ENCODE measurements around the gene KCND3. TPM values are rescaled to one million over a fixed set of nuclear protein-coding genes. Genes with fewer than 3 reads are reported as not detected.

KCND3 gene
- total RNA-seq, 3 donors from 2014 or later: not detected

GRCh38 chr1:111978695-111979094, 10.8 kb downstream of the KCND3 start:
- Mint-ChIP-seq H3K4me3 (no peak overlapping the region), H3K4me1 (ENCODE audit: low read depth) (no peaks in the 10 kb centered on the region), H3K27me3 (ENCODE audit: low read depth) (peaks cover 60% of the 10 kb centered on the region), H3K36me3 (ENCODE audit: insufficient read depth) (no peaks in the 10 kb centered on the region), H3K9me3 (no peaks in the 10 kb centered on the region)
- no peak for ATAC-seq
- DNase-seq: no peak

- Mint-ChIP-seq H3K9me3 (no peaks in the 10 kb centered on the region), H3K27me3 (ENCODE audit: low read depth) (peaks cover 63% of the 10 kb centered on the region), H3K4me3 (no peak overlapping the region), H3K36me3 (ENCODE audit: insufficient read depth) (no peaks in the 10 kb centered on the region), H3K4me1 (ENCODE audit: low read depth) (no peaks in the 10 kb centered on the region)
- DNase-seq: no peak
- ATAC-seq: no peak
These were observed 12.1 kb downstream of the KCND3 start for GRCh38 chr1:111977378-111977777.

GRCh38 chr1:111976842-111977241, 12.6 kb downstream of the KCND3 start:
- Mint-ChIP-seq H3K4me3 (no peak overlapping the region), H3K4me1 (ENCODE audit: low read depth) (no peaks in the 10 kb centered on the region), H3K36me3 (ENCODE audit: insufficient read depth) (no peaks in the 10 kb centered on the region), H3K27me3 (ENCODE audit: low read depth) (peaks cover 64% of the 10 kb centered on the region), H3K9me3 (no peaks in the 10 kb centered on the region)
- ATAC-seq (no peak), DNase-seq (no peak)

DNA sequence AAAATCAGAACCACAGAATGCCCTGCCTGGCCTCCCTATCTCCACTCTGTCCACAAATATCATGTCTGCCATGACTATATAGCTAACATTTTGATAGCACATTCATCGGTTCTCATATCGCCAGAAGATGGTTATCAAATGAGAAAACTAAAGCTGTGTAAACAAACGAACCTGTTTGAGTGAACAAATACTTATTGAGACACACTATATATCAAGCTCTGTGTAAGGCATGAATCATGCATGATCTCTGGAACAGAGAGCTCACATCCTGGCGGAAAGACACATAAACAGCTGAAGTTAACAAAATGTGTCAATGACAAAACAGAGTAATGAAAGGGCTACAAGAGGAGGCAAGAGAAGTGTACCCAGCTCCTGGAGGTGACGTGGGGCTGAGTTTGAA, 13.1 kb downstream of the KCND3 start:
- Mint-ChIP-seq H3K4me3 (no peak overlapping the region), H3K4me1 (ENCODE audit: low read depth) (no peaks in the 10 kb centered on the region), H3K9me3 (no peaks in the 10 kb centered on the region), H3K36me3 (ENCODE audit: insufficient read depth) (no peaks in the 10 kb centered on the region), H3K27me3 (ENCODE audit: low read depth) (peaks cover 62% of the 10 kb centered on the region)
- ATAC-seq: no peak
- no peak for DNase-seq

DNA sequence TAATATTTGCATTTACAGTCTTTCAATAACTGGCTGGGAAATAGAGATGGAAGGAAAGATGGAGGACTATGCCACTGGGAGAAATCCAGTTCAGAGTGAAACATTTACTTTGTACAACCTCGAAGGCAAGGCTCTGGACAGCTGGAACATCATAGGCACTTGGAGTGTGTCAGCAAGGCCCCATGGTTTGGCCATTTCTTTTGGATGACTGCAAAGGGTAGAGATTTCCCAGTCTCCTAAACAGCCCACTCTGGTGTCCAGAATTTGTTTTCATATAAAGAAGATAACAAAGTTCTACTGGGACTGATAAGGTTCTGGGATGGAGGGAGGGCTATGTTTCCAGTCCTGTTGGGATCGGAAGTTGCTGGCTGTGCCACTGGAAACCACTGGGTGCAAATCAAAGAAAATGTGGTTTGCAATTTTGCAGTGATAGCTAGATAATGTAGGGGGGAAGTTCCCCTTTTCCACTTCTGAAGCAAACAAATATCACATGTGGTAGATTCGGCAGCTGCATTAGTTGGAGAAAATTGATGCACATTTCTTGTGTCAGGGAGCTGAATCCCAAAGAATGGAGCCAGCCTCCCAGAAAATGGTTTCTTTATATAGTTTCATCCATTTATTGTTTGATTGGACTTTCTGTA, 16.2 kb downstream of the KCND3 start:
- peaks cover 57% of the 10 kb centered on the region for H3K27me3 Mint-ChIP-seq (ENCODE audit: low read depth)

DNA sequence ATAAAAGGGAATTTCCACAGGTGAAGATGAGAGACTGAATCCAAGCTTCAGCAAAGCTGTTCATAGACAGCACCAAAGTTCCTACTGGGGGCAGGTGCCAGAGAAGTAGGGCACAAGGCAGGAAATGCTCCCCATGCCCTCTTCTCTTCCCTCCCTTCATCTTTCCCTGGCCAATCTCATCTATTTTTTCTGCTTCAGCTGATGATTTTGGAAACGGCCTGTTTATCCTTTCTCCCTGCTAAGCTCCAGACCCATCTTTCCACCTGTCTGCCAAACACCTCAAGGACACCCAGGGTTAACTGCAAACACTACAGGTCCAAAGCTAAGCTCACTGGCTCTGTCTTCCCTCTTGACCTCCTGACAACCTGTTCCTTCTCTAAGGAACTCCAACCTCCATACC, 18.1 kb downstream of the KCND3 start:
- ATAC-seq (no peak), DNase-seq (no peak)
- Mint-ChIP-seq H3K27me3 (ENCODE audit: low read depth) (peaks cover 52% of the 10 kb centered on the region), H3K4me3 (no peak overlapping the region), H3K36me3 (ENCODE audit: insufficient read depth) (no peaks in the 10 kb centered on the region), H3K4me1 (ENCODE audit: low read depth) (no peaks in the 10 kb centered on the region), H3K9me3 (no peaks in the 10 kb centered on the region)

More for the DNA sequence above, 16.2 kb downstream of the KCND3 start:
- Mint-ChIP-seq H3K4me3 (no peak overlapping the region), H3K36me3 (ENCODE audit: insufficient read depth) (no peaks in the 10 kb centered on the region), H3K4me1 (ENCODE audit: low read depth) (no peaks in the 10 kb centered on the region), H3K9me3 (no peaks in the 10 kb centered on the region)
- DNase-seq: no peak
- ATAC-seq: no peak

GRCh38 chr1:111968511-111968910, 21.0 kb downstream of the KCND3 start:
- Mint-ChIP-seq H3K27me3 (ENCODE audit: low read depth) (peaks cover 43% of the 10 kb centered on the region), H3K4me3 (no peak overlapping the region), H3K9me3 (no peaks in the 10 kb centered on the region), H3K4me1 (ENCODE audit: low read depth) (no peaks in the 10 kb centered on the region), H3K36me3 (ENCODE audit: insufficient read depth) (no peaks in the 10 kb centered on the region)
- no peak for ATAC-seq
- no peak for DNase-seq

GRCh38 chr1:111967886-111968285, 21.6 kb downstream of the KCND3 start:
- Mint-ChIP-seq H3K4me1 (ENCODE audit: low read depth) (no peaks in the 10 kb centered on the region), H3K27me3 (ENCODE audit: low read depth) (peaks cover 41% of the 10 kb centered on the region), H3K36me3 (ENCODE audit: insufficient read depth) (no peaks in the 10 kb centered on the region), H3K9me3 (no peaks in the 10 kb centered on the region), H3K4me3 (no peak overlapping the region)
- DNase-seq (no peak), ATAC-seq (no peak)

- Mint-ChIP-seq H3K27me3 (ENCODE audit: low read depth) (peaks cover 36% of the 10 kb centered on the region), H3K4me1 (ENCODE audit: low read depth) (no peaks in the 10 kb centered on the region), H3K36me3 (ENCODE audit: insufficient read depth) (no peaks in the 10 kb centered on the region), H3K4me3 (no peak overlapping the region), H3K9me3 (no peaks in the 10 kb centered on the region)
- DNase-seq (no peak), ATAC-seq (no peak)
These were observed 22.3 kb downstream of the KCND3 start for GRCh38 chr1:111967067-111967690.

- DNase-seq (no peak), ATAC-seq (no peak)
- Mint-ChIP-seq H3K36me3 (ENCODE audit: insufficient read depth) (no peaks in the 10 kb centered on the region), H3K4me1 (ENCODE audit: low read depth) (no peaks in the 10 kb centered on the region), H3K27me3 (ENCODE audit: low read depth) (peaks cover 38% of the 10 kb centered on the region), H3K4me3 (no peak overlapping the region), H3K9me3 (no peaks in the 10 kb centered on the region)
These were observed 23.6 kb downstream of the KCND3 start for GRCh38 chr1:111965781-111966443.

- H3K27me3 Mint-ChIP-seq (ENCODE audit: low read depth): peaks cover 43% of the 10 kb centered on the region
These were observed 25.3 kb downstream of the KCND3 start for GRCh38 chr1:111963985-111964738.

DNA sequence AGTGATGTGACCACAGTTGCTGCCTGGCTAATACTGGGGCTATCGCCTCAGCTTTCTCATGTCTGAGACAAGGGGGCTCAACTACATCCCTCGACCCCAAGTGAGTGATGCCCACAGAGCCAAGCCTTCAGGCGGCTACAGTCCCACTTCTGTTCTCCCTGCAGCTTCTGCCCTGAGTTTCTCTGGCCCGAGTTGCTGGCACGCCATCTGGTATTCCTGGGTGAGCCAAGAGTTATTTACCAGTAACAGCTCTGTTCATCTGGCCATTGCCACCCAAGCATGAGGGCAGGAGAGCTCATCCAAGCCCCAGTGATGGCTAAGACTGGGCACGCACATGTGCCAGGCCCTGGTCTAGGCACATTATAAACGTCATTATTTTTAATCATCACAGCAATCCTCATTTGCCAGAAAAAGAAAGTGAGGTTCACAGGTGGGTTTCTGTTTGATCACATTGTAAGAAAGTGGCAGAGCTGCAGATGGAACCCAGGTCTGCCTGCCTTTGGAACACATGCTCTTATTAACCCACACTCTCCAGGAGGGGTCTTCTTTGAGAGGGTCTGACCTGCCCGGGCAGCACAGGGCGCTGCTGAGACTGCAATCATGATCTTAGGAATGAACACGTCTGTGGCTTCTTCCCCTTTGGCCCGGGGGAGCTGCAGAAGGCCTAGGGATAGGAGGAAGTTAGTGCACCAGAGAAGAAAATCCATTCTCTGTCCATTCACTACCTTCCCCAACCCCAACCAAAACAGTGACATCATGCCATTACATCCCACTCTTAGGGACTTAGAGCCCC, 27.5 kb downstream of the KCND3 start:
- Mint-ChIP-seq H3K4me1 (ENCODE audit: low read depth) (no peaks in the 10 kb centered on the region), H3K36me3 (ENCODE audit: insufficient read depth) (no peaks in the 10 kb centered on the region), H3K4me3 (no peak overlapping the region), H3K9me3 (no peaks in the 10 kb centered on the region), H3K27me3 (ENCODE audit: low read depth) (peaks cover 37% of the 10 kb centered on the region)
- no peak for DNase-seq
- ATAC-seq: no peak

More at GRCh38 chr1:111963985-111964738, 25.3 kb downstream of the KCND3 start:
- H3K36me3 Mint-ChIP-seq (ENCODE audit: insufficient read depth): no peaks in the 10 kb centered on the region
- DNase-seq (no peak), ATAC-seq (no peak)
- H3K4me3 Mint-ChIP-seq: no peak overlapping the region
- H3K9me3 Mint-ChIP-seq: no peaks in the 10 kb centered on the region
- H3K4me1 Mint-ChIP-seq (ENCODE audit: low read depth): no peaks in the 10 kb centered on the region

DNA sequence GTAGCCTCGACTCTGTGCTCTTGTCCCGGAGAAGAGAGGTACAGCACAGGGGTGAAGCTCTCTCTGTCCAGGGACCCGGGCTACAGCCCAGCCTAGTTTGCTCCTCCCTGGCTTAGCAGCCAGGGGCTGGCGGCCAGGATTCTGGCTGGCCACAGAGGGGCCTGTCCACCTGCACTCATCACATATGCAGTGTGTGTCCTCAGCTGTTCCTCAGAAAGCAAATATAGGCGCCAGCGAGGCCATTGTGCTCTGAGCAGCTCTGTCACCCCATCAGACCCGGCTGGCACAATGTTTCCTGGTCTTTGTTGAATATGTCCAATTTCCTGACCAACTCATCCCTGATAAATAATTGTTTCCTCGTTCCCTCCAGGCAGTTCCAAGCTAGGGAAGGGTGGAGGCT, 28.5 kb downstream of the KCND3 start:
- Mint-ChIP-seq H3K27me3 (ENCODE audit: low read depth) (peaks cover 35% of the 10 kb centered on the region), H3K9me3 (no peaks in the 10 kb centered on the region), H3K4me1 (ENCODE audit: low read depth) (no peaks in the 10 kb centered on the region), H3K4me3 (no peak overlapping the region), H3K36me3 (ENCODE audit: insufficient read depth) (no peaks in the 10 kb centered on the region)
- ATAC-seq (no peak), DNase-seq (no peak)

GRCh38 chr1:111959436-111959835, 30.0 kb downstream of the KCND3 start:
- no peaks in the 10 kb centered on the region for H3K4me1 Mint-ChIP-seq (ENCODE audit: low read depth)
- DNase-seq (no peak), ATAC-seq (no peak)
- no peak overlapping the region for H3K4me3 Mint-ChIP-seq
- no peaks in the 10 kb centered on the region for H3K9me3 Mint-ChIP-seq
- H3K36me3 Mint-ChIP-seq (ENCODE audit: insufficient read depth): no peaks in the 10 kb centered on the region
- H3K27me3 Mint-ChIP-seq (ENCODE audit: low read depth): peaks cover 23% of the 10 kb centered on the region

Data from activated T-cell treated with anti-CD3 and anti-CD28 coated beads, Interleukin-2, amount 50 U/mL, for 4 hours (primary cell).